Spleen (tissue), 7 donors: ENCODE measurements around the gene OR52N2.

Experiments
- POLR2A ChIP-seq, 3 donors: fragments of 450-650 bp; IDR thresholded peaks; one replicate each; pipeline ENCODE4 v1.5.1; 2017; ENCODE audit warnings: antibody characterized with exemption in 3 of 3, mild to moderate bottlenecking in 1 of 3
- TF ChIP-seq, protein P1 (sequence below), 11 experiments: fragments of 200-600 bp in 7 of 11; fragments of 450-650 bp in 4 of 11; sonication (generic) in 4 of 11; IDR thresholded peaks in 8 of 11; conservative IDR thresholded peaks in 3 of 11; 1 replicate in 7 of 11; 2 replicates in 4 of 11; pipeline versions ENCODE4 v1.4.0 to v1.8.0; 2016 to 2021; ENCODE audit warnings: antibody characterized with exemption in 11 of 11, inconsistent platforms in 4 of 11, mild to moderate bottlenecking in 1 of 11
- donor health status: DM: no; HTN: no; CAD: no; lungs with moderate emphysema.
- donor health status: DM: no; HTN: no; CAD: no.
- donor health status: DM: no; HTN: no; CAD: no.

DNA sequence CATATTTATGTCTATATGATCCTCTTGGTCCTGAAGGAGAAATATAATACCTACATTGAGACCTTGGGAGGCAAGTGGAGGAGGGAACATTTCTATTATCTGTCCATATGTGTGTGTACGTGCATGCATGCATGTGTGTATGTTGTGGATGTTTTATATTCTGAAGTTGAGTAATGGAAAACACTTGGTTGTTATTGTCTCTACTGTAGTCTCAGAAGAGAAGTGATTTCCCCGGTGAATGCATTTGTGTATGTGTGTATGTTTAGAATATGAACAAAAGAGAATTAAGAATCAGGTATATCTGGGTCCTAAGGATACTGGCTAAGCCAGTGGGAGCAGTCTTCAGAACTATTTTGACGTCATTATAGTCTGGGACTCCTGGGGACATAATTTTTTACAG, 17.6 kb upstream of the OR52N2 start, which contains the start of gene OR52N1:
- TF ChIP-seq, protein P1, sequence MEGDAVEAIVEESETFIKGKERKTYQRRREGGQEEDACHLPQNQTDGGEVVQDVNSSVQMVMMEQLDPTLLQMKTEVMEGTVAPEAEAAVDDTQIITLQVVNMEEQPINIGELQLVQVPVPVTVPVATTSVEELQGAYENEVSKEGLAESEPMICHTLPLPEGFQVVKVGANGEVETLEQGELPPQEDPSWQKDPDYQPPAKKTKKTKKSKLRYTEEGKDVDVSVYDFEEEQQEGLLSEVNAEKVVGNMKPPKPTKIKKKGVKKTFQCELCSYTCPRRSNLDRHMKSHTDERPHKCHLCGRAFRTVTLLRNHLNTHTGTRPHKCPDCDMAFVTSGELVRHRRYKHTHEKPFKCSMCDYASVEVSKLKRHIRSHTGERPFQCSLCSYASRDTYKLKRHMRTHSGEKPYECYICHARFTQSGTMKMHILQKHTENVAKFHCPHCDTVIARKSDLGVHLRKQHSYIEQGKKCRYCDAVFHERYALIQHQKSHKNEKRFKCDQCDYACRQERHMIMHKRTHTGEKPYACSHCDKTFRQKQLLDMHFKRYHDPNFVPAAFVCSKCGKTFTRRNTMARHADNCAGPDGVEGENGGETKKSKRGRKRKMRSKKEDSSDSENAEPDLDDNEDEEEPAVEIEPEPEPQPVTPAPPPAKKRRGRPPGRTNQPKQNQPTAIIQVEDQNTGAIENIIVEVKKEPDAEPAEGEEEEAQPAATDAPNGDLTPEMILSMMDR (IDR thresholded peaks at IDR 0.05 in 8 of 11, conservative IDR thresholded peaks at IDR 0.05 in 3 of 11): no peak
- no peak for TF ChIP-seq POLR2A (IDR thresholded peaks at IDR 0.05)
